HUES64 (cell line): ENCODE data around the gene ZP1. TPM values are rescaled to one million over a fixed set of nuclear protein-coding genes. Genes with fewer than 3 reads are reported as not detected.
"Not testable (repeated sequence)": the region's sequence is repeated elsewhere in the genome, so short reads cannot be mapped to it uniquely, and the experiment has no call there.

ENCODE experiments used
- H3K27ac ChIP-seq: 2 replicates; pipeline ENCODE4 v1.7.0; 2013; ENCODE audit warnings: low read depth, low read length, inconsistent platforms
- H3K27me3 ChIP-seq: 2 replicates; pipeline ENCODE4 v1.6.1; 2013; ENCODE audit warnings: mild to moderate bottlenecking, low read length; ENCODE audit not compliant: insufficient read depth
- H3K36me3 ChIP-seq: 2 replicates; pipeline ENCODE4 v1.6.1; 2013; ENCODE audit warnings: mild to moderate bottlenecking, low read length; ENCODE audit not compliant: insufficient read depth
- H3K4me1 ChIP-seq: 2 replicates; pipeline ENCODE4 v1.6.1; 2013; ENCODE audit warnings: mild to moderate bottlenecking, low read length, moderate library complexity; ENCODE audit not compliant: insufficient read depth
- H3K4me3 ChIP-seq: 2 replicates; pipeline ENCODE4 v1.5.1; 2013; ENCODE audit warnings: mild to moderate bottlenecking, low read length, moderate library complexity
- H3K9ac ChIP-seq: 2 replicates; pipeline ENCODE4 v1.6.1; 2013; ENCODE audit warnings: mild to moderate bottlenecking, low read depth, low read length
- H3K9me3 ChIP-seq: 2 replicates; pipeline ENCODE4 v1.6.1; 2013; ENCODE audit warnings: low read depth, low read length; ENCODE audit not compliant: insufficient read depth
- WGBS: fragments of 150-250, 120-280 bp; methylation state at CpG from one replicate; pipeline ENCODE4 v1.1.7; 2013; ENCODE audit warnings: missing lambda C conversion rate; 5-methylcytosine and 5-hydroxymethylcytosine counted together
- polyA plus RNA-seq, 2 experiments: library from polyadenylated mRNA; stranded (reverse); fragments of 50-300 nt; gene quantifications; one replicate each; pipeline ENCODE4 v1.2.3, GENCODE V29; 2013

The ZP1 gene
- not detected for polyA plus RNA-seq (2013, experiment 1 of 2)
- polyA plus RNA-seq (2013, experiment 2 of 2) = not detected

- Histone ChIP-seq H3K4me1 (no peaks in the 10 kb centered on the region), H3K27me3 (no peaks in the 10 kb centered on the region), H3K36me3 (no peaks in the 10 kb centered on the region), H3K9ac (no peak within 1 kb of the TSS), H3K4me3 (no peak within 1 kb of the TSS), H3K9me3 (no peaks in the 10 kb centered on the region), H3K27ac (no peak within 1 kb of the TSS)
- 84% methylated on average over 13 of the region's 13 CpGs for WGBS
These were observed at the start of gene ZP1 for GRCh38 chr11:60866911-60867870. Gene ZP1, plus strand, starts transcription at chr11:60867542. Its CDS starts 20 bp downstream, at chr11:60867562.

- no peak overlapping the region for H3K9ac ChIP-seq
- WGBS = 88% methylated on average over 4 of the region's 4 CpGs
These were observed 49.3 kb upstream of the ZP1 start for GRCh38 chr11:60818057-60818456.

GRCh38 chr11:60821827-60822599 lies 45.3 kb upstream of the ZP1 start:
- Histone ChIP-seq H3K27ac (no peak overlapping the region), H3K9ac (no peak overlapping the region), H3K4me1 (no peaks in the 10 kb centered on the region), H3K27me3 (no peaks in the 10 kb centered on the region), H3K36me3 (no peaks in the 10 kb centered on the region), H3K9me3 (peaks cover 3% of the 10 kb centered on the region), H3K4me3 (no peak overlapping the region)
- WGBS = 86% methylated on average over 15 of the region's 15 CpGs

More at GRCh38 chr11:60818057-60818456, 49.3 kb upstream of the ZP1 start:
- no peak overlapping the region for H3K27ac ChIP-seq
- H3K27me3 ChIP-seq = no peaks in the 10 kb centered on the region
- H3K36me3 ChIP-seq = no peaks in the 10 kb centered on the region
- H3K9me3 ChIP-seq = peaks cover 10% of the 10 kb centered on the region
- H3K4me1 ChIP-seq = no peaks in the 10 kb centered on the region
- H3K4me3 ChIP-seq = no peak overlapping the region

- not testable (repeated sequence) for H3K27me3 ChIP-seq, H3K9ac ChIP-seq, H3K36me3 ChIP-seq, H3K4me3 ChIP-seq, H3K27ac ChIP-seq, H3K4me1 ChIP-seq, H3K9me3 ChIP-seq
- 91% methylated on average over 5 of the region's 5 CpGs for WGBS
These were observed 43.5 kb upstream of the ZP1 start for GRCh38 chr11:60823745-60824306.

- Histone ChIP-seq H3K4me3 (no peak overlapping the region), H3K9ac (no peak overlapping the region), H3K36me3 (no peaks in the 10 kb centered on the region), H3K27ac (no peak overlapping the region), H3K27me3 (no peaks in the 10 kb centered on the region), H3K4me1 (no peaks in the 10 kb centered on the region), H3K9me3 (no peaks in the 10 kb centered on the region)
- WGBS = 87% methylated on average over 5 of the region's 5 CpGs
These were observed 42.2 kb upstream of the ZP1 start for GRCh38 chr11:60825118-60825517.

- H3K36me3 ChIP-seq = no peaks in the 10 kb centered on the region
- WGBS = 87% methylated on average over 6 of the region's 6 CpGs
- no peak overlapping the region for H3K27ac ChIP-seq
- no peak overlapping the region for H3K9ac ChIP-seq
- H3K9me3 ChIP-seq = no peaks in the 10 kb centered on the region
- H3K4me3 ChIP-seq = no peak overlapping the region
- no peaks in the 10 kb centered on the region for H3K4me1 ChIP-seq
- H3K27me3 ChIP-seq = no peaks in the 10 kb centered on the region
These were observed 41.6 kb upstream of the ZP1 start for GRCh38 chr11:60825790-60826189.

- Histone ChIP-seq H3K36me3 (no peaks in the 10 kb centered on the region), H3K27me3 (peaks cover 16% of the 10 kb centered on the region), H3K9ac (no peak overlapping the region), H3K9me3 (no peaks in the 10 kb centered on the region), H3K4me3 (no peak overlapping the region), H3K27ac (no peak overlapping the region), H3K4me1 (no peaks in the 10 kb centered on the region)
- WGBS = 54% methylated on average over 9 of the region's 10 CpGs
These were observed 36.7 kb upstream of the ZP1 start for GRCh38 chr11:60830478-60831142.

GRCh38 chr11:60831143-60831500 lies 36.2 kb upstream of the ZP1 start:
- Histone ChIP-seq H3K36me3 (no peaks in the 10 kb centered on the region), H3K4me3 (no peak overlapping the region), H3K4me1 (no peaks in the 10 kb centered on the region), H3K27me3 (peaks cover 16% of the 10 kb centered on the region), H3K9ac (no peak overlapping the region), H3K9me3 (no peaks in the 10 kb centered on the region), H3K27ac (no peak overlapping the region)
- WGBS = 23% methylated on average over 8 of the region's 8 CpGs

- Histone ChIP-seq H3K27ac (no peak overlapping the region), H3K4me3 (no peak overlapping the region), H3K9ac (no peak overlapping the region), H3K36me3 (no peaks in the 10 kb centered on the region), H3K27me3 (peaks cover 16% of the 10 kb centered on the region), H3K9me3 (no peaks in the 10 kb centered on the region), H3K4me1 (no peaks in the 10 kb centered on the region)
- 74% methylated on average over 7 of the region's 7 CpGs for WGBS
These were observed 35.8 kb upstream of the ZP1 start for GRCh38 chr11:60831501-60832079.

- Histone ChIP-seq H3K27ac (no peak overlapping the region), H3K36me3 (no peaks in the 10 kb centered on the region), H3K9me3 (no peaks in the 10 kb centered on the region), H3K4me3 (no peak overlapping the region), H3K4me1 (no peaks in the 10 kb centered on the region), H3K9ac (no peak overlapping the region), H3K27me3 (peaks cover 16% of the 10 kb centered on the region)
- 69% methylated on average over 7 of the region's 7 CpGs for WGBS
These were observed 32.4 kb upstream of the ZP1 start for GRCh38 chr11:60834742-60835533.
